Thymus (tissue), 11 donors: Measurements from ENCODE around the gene MAP3K9. TPM values are rescaled to one million over a fixed set of nuclear protein-coding genes. Genes with fewer than 3 reads are reported as not detected.

ENCODE experiments used
- DNase-seq, 9 donors: peaks; one replicate each; pipeline ENCODE4 v3.0.0-alpha.2; 2013; ENCODE audit warnings: low spot score in 9 of 9, low read depth in 6 of 9, missing footprints in 1 of 9
- H3K27ac ChIP-seq, 2 donors: one replicate each; pipeline ENCODE4 v1.5.1; 2013; ENCODE audit warnings: control low read depth in 1 of 2, low read depth in 1 of 2, low read length in 1 of 2, mild to moderate bottlenecking in 1 of 2, moderate library complexity in 1 of 2
- H3K27me3 ChIP-seq, 2 donors: one replicate each; pipeline ENCODE4 v1.5.1; 2013; ENCODE audit warnings: low read length in 1 of 2; ENCODE audit not compliant: control insufficient read depth in 2 of 2, insufficient read depth in 1 of 2
- H3K36me3 ChIP-seq, 2 donors: one replicate each; pipeline ENCODE4 v1.5.1; 2013; ENCODE audit warnings: low read length in 1 of 2, mild to moderate bottlenecking in 1 of 2, moderate library complexity in 1 of 2; ENCODE audit not compliant: control insufficient read depth in 2 of 2, insufficient read depth in 2 of 2
- H3K4me1 ChIP-seq, 2 donors: one replicate each; pipeline ENCODE4 v1.5.1; 2013; ENCODE audit warnings: low read length in 2 of 2; ENCODE audit not compliant: control insufficient read depth in 2 of 2, insufficient read depth in 2 of 2
- H3K4me3 ChIP-seq, 2 donors: one replicate each; pipeline ENCODE4 v1.5.1; 2013; ENCODE audit warnings: low read length in 2 of 2, control low read depth in 1 of 2, mild to moderate bottlenecking in 1 of 2
- H3K9me3 ChIP-seq, 2 donors: one replicate each; pipeline ENCODE4 v1.5.1; 2013; ENCODE audit warnings: low read length in 1 of 2, mild to moderate bottlenecking in 1 of 2; ENCODE audit not compliant: control insufficient read depth in 2 of 2, insufficient read depth in 1 of 2
- WGBS: extraction: QIAGEN DNeasy Blood & Tissue Kit; methylation state at CpG from one replicate; pipeline ENCODE4 v1.1.7; 2013; 5-methylcytosine and 5-hydroxymethylcytosine counted together
- polyA plus RNA-seq: library from polyadenylated mRNA; stranded (reverse); fragments of 200-250 nt; gene quantifications from one replicate; pipeline ENCODE4 v1.2.3, GENCODE V29; 2013
- total RNA-seq: library from RNA; stranded (reverse); fragments of 120-200 nt; gene quantifications from one replicate; pipeline ENCODE4 v1.2.4, GENCODE V29; 2013
- donor health status: healthy.

MAP3K9 gene
- total and polyA plus RNA-seq, 2 donors = 0.47 to 0.75 TPM

- H3K9me3 ChIP-seq = no peaks in the 10 kb centered on the region
- H3K27ac ChIP-seq = no peak overlapping the region
- no peaks in the 10 kb centered on the region for H3K36me3 ChIP-seq
- 10% methylated on average over 2 of the region's 2 CpGs for WGBS
- no peak overlapping the region for H3K4me3 ChIP-seq
- H3K4me1 ChIP-seq = peaks cover 4 to 8% of the 10 kb centered on the region in 2 donors
- no peak for DNase-seq
- H3K27me3 ChIP-seq = no peaks in the 10 kb centered on the region
Measured at GRCh38 chr14:70782361-70782760, 27.0 kb downstream of the MAP3K9 start.

- H3K4me1 ChIP-seq = peaks cover 4 to 8% of the 10 kb centered on the region in 2 donors
- no peak overlapping the region for H3K27ac ChIP-seq
- no peaks in the 10 kb centered on the region for H3K36me3 ChIP-seq
- no peaks in the 10 kb centered on the region for H3K27me3 ChIP-seq
- peak in 4 of 9 donors; percentile 4 to 19 (median 6) for DNase-seq
- WGBS = 12% methylated on average over 9 of the region's 9 CpGs
- H3K9me3 ChIP-seq = no peaks in the 10 kb centered on the region
- no peak overlapping the region for H3K4me3 ChIP-seq
Measured at GRCh38 chr14:70780396-70781075, 28.8 kb downstream of the MAP3K9 start.

GRCh38 chr14:70779667-70780066 is 29.6 kb downstream of the MAP3K9 start:
- Histone ChIP-seq H3K27ac (no peak overlapping the region), H3K4me3 (no peak overlapping the region), H3K36me3 (no peaks in the 10 kb centered on the region), H3K27me3 (no peaks in the 10 kb centered on the region), H3K9me3 (no peaks in the 10 kb centered on the region), H3K4me1 (peaks cover 4 to 8% of the 10 kb centered on the region in 2 donors)
- WGBS = 94% methylated on average over 4 of the region's 4 CpGs
- DNase-seq = no peak

- Histone ChIP-seq H3K9me3 (no peaks in the 10 kb centered on the region), H3K4me3 (no peak overlapping the region), H3K27ac (no peak overlapping the region), H3K4me1 (peaks cover 4 to 8% of the 10 kb centered on the region in 2 donors), H3K36me3 (no peaks in the 10 kb centered on the region), H3K27me3 (no peaks in the 10 kb centered on the region)
- no peak for DNase-seq
- WGBS = 95% methylated on average over 2 of the region's 2 CpGs
Measured at GRCh38 chr14:70776197-70776596, 33.1 kb downstream of the MAP3K9 start.

- no peaks in the 10 kb centered on the region for H3K27me3 ChIP-seq
- no peaks in the 10 kb centered on the region for H3K4me1 ChIP-seq
- H3K9me3 ChIP-seq = no peaks in the 10 kb centered on the region
- no peak for DNase-seq
- WGBS = 94% methylated on average over 3 of the region's 3 CpGs
- H3K27ac ChIP-seq = no peak overlapping the region
- H3K4me3 ChIP-seq = no peak overlapping the region
- no peaks in the 10 kb centered on the region for H3K36me3 ChIP-seq
Measured at GRCh38 chr14:70773182-70773862, 36.0 kb downstream of the MAP3K9 start.

- Histone ChIP-seq H3K27me3 (no peaks in the 10 kb centered on the region), H3K9me3 (no peaks in the 10 kb centered on the region), H3K36me3 (no peaks in the 10 kb centered on the region), H3K4me3 (no peak overlapping the region), H3K4me1 (no peaks in the 10 kb centered on the region), H3K27ac (no peak overlapping the region)
- DNase-seq = no peak
- WGBS = 71% methylated on average over 15 of the region's 15 CpGs
Measured at GRCh38 chr14:70771781-70772212, 37.5 kb downstream of the MAP3K9 start.

- no peaks in the 10 kb centered on the region for H3K36me3 ChIP-seq
- no peaks in the 10 kb centered on the region for H3K27me3 ChIP-seq
- H3K9me3 ChIP-seq = no peaks in the 10 kb centered on the region
- no peak overlapping the region for H3K27ac ChIP-seq
- 96% methylated on average over 7 of the region's 7 CpGs for WGBS
- H3K4me3 ChIP-seq = no peak overlapping the region
- no peaks in the 10 kb centered on the region for H3K4me1 ChIP-seq
- DNase-seq = no peak
Measured at GRCh38 chr14:70770490-70770889, 38.8 kb downstream of the MAP3K9 start.

- Histone ChIP-seq H3K4me1 (no peaks in the 10 kb centered on the region), H3K4me3 (no peak overlapping the region), H3K36me3 (no peaks in the 10 kb centered on the region), H3K9me3 (no peaks in the 10 kb centered on the region), H3K27ac (no peak overlapping the region), H3K27me3 (no peaks in the 10 kb centered on the region)
- WGBS = 90% methylated on average over 1 of the region's 1 CpG
- no peak for DNase-seq
Measured at GRCh38 chr14:70759398-70759797, 49.9 kb downstream of the MAP3K9 start.

GRCh38 chr14:70755655-70756054 is 53.7 kb downstream of the MAP3K9 start:
- Histone ChIP-seq H3K27ac (no peak overlapping the region), H3K4me1 (no peaks in the 10 kb centered on the region), H3K4me3 (no peak overlapping the region), H3K27me3 (no peaks in the 10 kb centered on the region), H3K36me3 (no peaks in the 10 kb centered on the region), H3K9me3 (no peaks in the 10 kb centered on the region)
- no peak for DNase-seq
